A673 (cell line): ENCODE measurements around the gene CEBPA.
"Not testable (repeated sequence)": the region's sequence is repeated elsewhere in the genome, so short reads cannot be mapped to it uniquely, and the experiment has no call there.

ENCODE experiments used
- CTCF ChIP-seq: fragments of 300-800, 200-600 bp; sonication (generic); conservative IDR thresholded peaks from 2 replicates; pipeline ENCODE4 v1.5.1; 2017; ENCODE audit warnings: low read depth, mild to moderate bottlenecking, antibody characterized with exemption, low read length, moderate library complexity, mixed read lengths
- EZH2 ChIP-seq: fragments of 200-600 bp; sonication (generic); IDR thresholded peaks from 2 replicates; pipeline ENCODE4 v1.6.1; 2017; ENCODE audit warnings: borderline replicate concordance, low read depth, mild to moderate bottlenecking, mixed read lengths, antibody characterized with exemption, low read length; ENCODE audit not compliant: poor library complexity, severe bottlenecking

GRCh38 chr19:33317991-33318390 is 15.7 kb upstream of the CEBPA start:
- not testable (repeated sequence) for TF ChIP-seq CTCF, EZH2
